Naive B cell (primary cell): ENCODE results near the gene CACNA1C. TPM values are rescaled to one million over a fixed set of nuclear protein-coding genes. Genes with fewer than 3 reads are reported as not detected.

Experiments
- ATAC-seq, 2 donors: fragments of 150-1000 bp; cut with Tn5 transposase; 2 replicates each; pipeline ENCODE4 v1.10.0; 2021; ENCODE audit warnings: low read depth in 2 of 2, mild to moderate bottlenecking in 2 of 2, moderate library complexity in 2 of 2
- DNase-seq: peaks from one replicate; pipeline ENCODE4 v3.0.0; 2022
- H3K27ac Mint-ChIP-seq, 6 donors: one replicate each; pipeline ENCODE4 v1.8.0; 2020 to 2022; ENCODE audit warnings: mild to moderate bottlenecking in 6 of 6, mixed read lengths in 6 of 6, moderate library complexity in 5 of 6, inconsistent platforms in 2 of 6
- H3K27me3 Mint-ChIP-seq, 3 donors: one replicate each; pipeline ENCODE4 v1.8.0; 2021 to 2022; ENCODE audit warnings: mixed read lengths in 3 of 3, mild to moderate bottlenecking in 1 of 3
- H3K36me3 Mint-ChIP-seq, 2 donors: one replicate each; pipeline ENCODE4 v1.8.0; 2020 to 2022; ENCODE audit warnings: mixed read lengths in 2 of 2, inconsistent platforms in 1 of 2, mild to moderate bottlenecking in 1 of 2
- H3K4me1 Mint-ChIP-seq, 3 donors: one replicate each; pipeline ENCODE4 v1.8.0; 2020 to 2022; ENCODE audit warnings: mixed read lengths in 3 of 3, inconsistent platforms in 1 of 3, mild to moderate bottlenecking in 1 of 3, moderate library complexity in 1 of 3
- H3K4me3 Mint-ChIP-seq, 8 donors: one replicate each; pipeline ENCODE4 v1.8.0; 2020 to 2022; ENCODE audit warnings: mild to moderate bottlenecking in 8 of 8, mixed read lengths in 8 of 8, moderate library complexity in 8 of 8, inconsistent platforms in 2 of 8
- H3K9me3 Mint-ChIP-seq, 7 donors: one replicate each; pipeline ENCODE4 v1.8.0; 2020 to 2022; ENCODE audit warnings: mixed read lengths in 7 of 7, mild to moderate bottlenecking in 5 of 7, inconsistent platforms in 2 of 7, moderate library complexity in 1 of 7
- polyA plus RNA-seq, 6 donors: library from polyadenylated mRNA; unstranded; fragments of 300-500 nt; fragmentation: Illumina TruSeq; gene quantifications; one replicate each; pipeline ENCODE4 v1.2.3, GENCODE V29; 2021; ENCODE audit warnings: low read depth in 6 of 6

CACNA1C gene
- polyA plus RNA-seq, 6 donors from 2014 or later = 0.03 to 0.09 (median 0.06) TPM; not detected in 1

GRCh38 chr12:2551412-2551900 is 498.7 kb downstream of the CACNA1C start:
- Mint-ChIP-seq H3K4me3 (no peak overlapping the region), H3K27me3 (peaks cover 2 to 12% (median 10%) of the 10 kb centered on the region in 3 donors), H3K9me3 (no peaks in the 10 kb centered on the region), H3K36me3 (no peaks in the 10 kb centered on the region), H3K4me1 (no peaks in the 10 kb centered on the region), H3K27ac (no peak overlapping the region)
- ATAC-seq = no peak
- DNase-seq = no peak

GRCh38 chr12:2552000-2552756 is 499.4 kb downstream of the CACNA1C start:
- Mint-ChIP-seq H3K4me3 (no peak overlapping the region), H3K36me3 (no peaks in the 10 kb centered on the region), H3K9me3 (no peaks in the 10 kb centered on the region), H3K27me3 (peaks cover 9 to 15% (median 11%) of the 10 kb centered on the region in 3 donors), H3K4me1 (no peaks in the 10 kb centered on the region), H3K27ac (no peak overlapping the region)
- ATAC-seq (no peak), DNase-seq (no peak)

GRCh38 chr12:2553388-2554126 is 500.8 kb downstream of the CACNA1C start:
- no peaks in the 10 kb centered on the region for H3K36me3 Mint-ChIP-seq
- peaks cover 7 to 10% (median 9%) of the 10 kb centered on the region in 3 donors for H3K27me3 Mint-ChIP-seq
- H3K4me1 Mint-ChIP-seq = no peaks in the 10 kb centered on the region
- H3K4me3 Mint-ChIP-seq = no peak overlapping the region
- ATAC-seq (no peak), DNase-seq (no peak)
- no peak overlapping the region for H3K27ac Mint-ChIP-seq
- H3K9me3 Mint-ChIP-seq = peaks cover 0 to 2% (median 0%) of the 10 kb centered on the region in 7 donors

- no peaks in the 10 kb centered on the region for H3K36me3 Mint-ChIP-seq
- H3K4me1 Mint-ChIP-seq = no peaks in the 10 kb centered on the region
These were observed 502.8 kb downstream of the CACNA1C start for GRCh38 chr12:2555487-2556082.

GRCh38 chr12:2557597-2557996 is 504.8 kb downstream of the CACNA1C start:
- Mint-ChIP-seq H3K4me1 (no peaks in the 10 kb centered on the region), H3K9me3 (peaks cover 0 to 2% (median 0%) of the 10 kb centered on the region in 7 donors), H3K36me3 (no peaks in the 10 kb centered on the region), H3K4me3 (no peak overlapping the region), H3K27ac (no peak overlapping the region), H3K27me3 (peaks cover 7 to 10% (median 9%) of the 10 kb centered on the region in 3 donors)
- DNase-seq = no peak
- ATAC-seq = no peak

More at GRCh38 chr12:2555487-2556082, 502.8 kb downstream of the CACNA1C start:
- no peak overlapping the region for H3K27ac Mint-ChIP-seq
- no peak for DNase-seq
- peaks cover 0 to 2% (median 0%) of the 10 kb centered on the region in 7 donors for H3K9me3 Mint-ChIP-seq
- no peak for ATAC-seq
- no peak overlapping the region for H3K4me3 Mint-ChIP-seq
- peaks cover 7 to 10% (median 9%) of the 10 kb centered on the region in 3 donors for H3K27me3 Mint-ChIP-seq

- peak overlapping the region in 1 of 6 donors; percentile 52 for H3K27ac Mint-ChIP-seq
- ATAC-seq = no peak
- H3K27me3 Mint-ChIP-seq = peaks cover 7 to 17% (median 10%) of the 10 kb centered on the region in 3 donors
- H3K36me3 Mint-ChIP-seq = no peaks in the 10 kb centered on the region
- no peaks in the 10 kb centered on the region for H3K4me1 Mint-ChIP-seq
- no peak for DNase-seq
- H3K9me3 Mint-ChIP-seq = peaks cover 0 to 2% (median 0%) of the 10 kb centered on the region in 7 donors
- H3K4me3 Mint-ChIP-seq = no peak overlapping the region
These were observed 507.1 kb downstream of the CACNA1C start for GRCh38 chr12:2559931-2560330.

- DNase-seq (no peak), ATAC-seq (no peak)
- Mint-ChIP-seq H3K4me3 (no peak overlapping the region), H3K9me3 (peaks cover 0 to 2% (median 0%) of the 10 kb centered on the region in 7 donors), H3K27me3 (peaks cover 7 to 18% (median 10%) of the 10 kb centered on the region in 3 donors), H3K4me1 (no peaks in the 10 kb centered on the region), H3K27ac (no peak overlapping the region), H3K36me3 (no peaks in the 10 kb centered on the region)
These were observed 507.6 kb downstream of the CACNA1C start for GRCh38 chr12:2560356-2560755.

- H3K27ac Mint-ChIP-seq = no peak overlapping the region
- peak overlapping the region in 1 of 8 donors; percentile 48 for H3K4me3 Mint-ChIP-seq
- ATAC-seq = no peak
- DNase-seq = no peak
- no peaks in the 10 kb centered on the region for H3K36me3 Mint-ChIP-seq
- H3K27me3 Mint-ChIP-seq = peaks cover 0 to 17% (median 6%) of the 10 kb centered on the region in 3 donors
- H3K4me1 Mint-ChIP-seq = no peaks in the 10 kb centered on the region
- peaks cover 0 to 2% (median 0%) of the 10 kb centered on the region in 7 donors for H3K9me3 Mint-ChIP-seq
These were observed 508.6 kb downstream of the CACNA1C start for GRCh38 chr12:2561367-2561766.

- peaks cover 0 to 9% (median 0%) of the 10 kb centered on the region in 3 donors for H3K27me3 Mint-ChIP-seq
- H3K27ac Mint-ChIP-seq = no peak overlapping the region
- DNase-seq (no peak), ATAC-seq (no peak)
- no peaks in the 10 kb centered on the region for H3K36me3 Mint-ChIP-seq
- no peaks in the 10 kb centered on the region for H3K4me1 Mint-ChIP-seq
- no peak overlapping the region for H3K4me3 Mint-ChIP-seq
- H3K9me3 Mint-ChIP-seq = peaks cover 0 to 2% (median 0%) of the 10 kb centered on the region in 7 donors
These were observed 509.6 kb downstream of the CACNA1C start for GRCh38 chr12:2562400-2562799.

- no peaks in the 10 kb centered on the region for H3K4me1 Mint-ChIP-seq
- no peak overlapping the region for H3K27ac Mint-ChIP-seq
- no peaks in the 10 kb centered on the region for H3K36me3 Mint-ChIP-seq
- no peak overlapping the region for H3K4me3 Mint-ChIP-seq
- no peaks in the 10 kb centered on the region for H3K9me3 Mint-ChIP-seq
- no peak for ATAC-seq
- peaks cover 0 to 9% (median 0%) of the 10 kb centered on the region in 3 donors for H3K27me3 Mint-ChIP-seq
- no peak for DNase-seq
These were observed 510.9 kb downstream of the CACNA1C start for GRCh38 chr12:2563709-2564108.

- Mint-ChIP-seq H3K4me3 (no peak overlapping the region), H3K4me1 (no peaks in the 10 kb centered on the region), H3K9me3 (no peaks in the 10 kb centered on the region), H3K36me3 (no peaks in the 10 kb centered on the region), H3K27ac (no peak overlapping the region), H3K27me3 (peaks cover 0 to 9% (median 0%) of the 10 kb centered on the region in 3 donors)
- no peak for ATAC-seq
- DNase-seq = no peak
These were observed 513.4 kb downstream of the CACNA1C start for GRCh38 chr12:2566161-2566560.

GRCh38 chr12:2567711-2568110 is 514.9 kb downstream of the CACNA1C start:
- Mint-ChIP-seq H3K9me3 (peaks cover 0 to under 1% (median 0%) of the 10 kb centered on the region in 7 donors), H3K4me3 (no peak overlapping the region), H3K27ac (no peak overlapping the region), H3K36me3 (no peaks in the 10 kb centered on the region), H3K27me3 (peaks cover 0 to 16% (median 7%) of the 10 kb centered on the region in 3 donors), H3K4me1 (peaks cover 0 to under 1% (median 0%) of the 10 kb centered on the region in 3 donors)
- DNase-seq (no peak), ATAC-seq (no peak)

- peaks cover 3 to 25% (median 19%) of the 10 kb centered on the region in 3 donors for H3K27me3 Mint-ChIP-seq
- peaks cover 0 to 5% (median 0%) of the 10 kb centered on the region in 7 donors for H3K9me3 Mint-ChIP-seq
- DNase-seq = no peak
- H3K4me1 Mint-ChIP-seq = peaks cover 0 to 4% (median 0%) of the 10 kb centered on the region in 3 donors
- no peak overlapping the region for H3K27ac Mint-ChIP-seq
- no peak for ATAC-seq
- H3K36me3 Mint-ChIP-seq = no peaks in the 10 kb centered on the region
- no peak overlapping the region for H3K4me3 Mint-ChIP-seq
These were observed 517.8 kb downstream of the CACNA1C start for GRCh38 chr12:2570562-2570961.
